Esophagus muscularis mucosa (tissue), 4 donors: ENCODE data around the gene FATE1. TPM values are rescaled to one million over a fixed set of nuclear protein-coding genes. Genes with fewer than 3 reads are reported as not detected.

Experiments used
- DNase-seq: peaks from one replicate; pipeline ENCODE4 v3.0.0-alpha.2; 2017; ENCODE audit errors: extremely low spot score
- H3K27ac ChIP-seq, 4 donors: fragments of 200-600 bp; sonication (generic); replicated peaks in 1 of 4; 1 replicate in 3 of 4; 2 replicates in 1 of 4; pipeline ENCODE4 v1.5.1; 2016 to 2019; ENCODE audit warnings: mild to moderate bottlenecking in 1 of 4
- H3K27me3 ChIP-seq, 4 donors: fragments of 200-600 bp; sonication (generic); one replicate each; pipeline versions ENCODE4 v1.5.1 to v1.6.0; 2016 to 2019
- H3K36me3 ChIP-seq, 4 donors: fragments of 200-600 bp; sonication (generic); one replicate each; pipeline ENCODE4 v1.5.1; 2016 to 2019
- H3K4me1 ChIP-seq, 4 donors: fragments of 200-600 bp; sonication (generic); one replicate each; pipeline ENCODE4 v1.5.1; 2016 to 2019
- H3K4me3 ChIP-seq, 4 donors: fragments of 200-600 bp; sonication (generic); 1 replicate in 2 of 4; 2 replicates in 2 of 4; pipeline ENCODE4 v1.5.1; 2016 to 2019; ENCODE audit warnings: mild to moderate bottlenecking in 4 of 4, moderate library complexity in 1 of 4
- H3K9me3 ChIP-seq, 4 donors: fragments of 200-600 bp; sonication (generic); 1 replicate in 3 of 4; 2 replicates in 1 of 4; pipeline ENCODE4 v1.5.1; 2016 to 2019
- CTCF ChIP-seq, 3 experiments: fragments of 200-600 bp in 2 of 3; fragments of 450-650 bp in 1 of 3; sonication (generic) in 2 of 3; IDR thresholded peaks; one replicate each; pipeline ENCODE4 v1.5.1; 2017 to 2019; ENCODE audit warnings: antibody characterized with exemption in 3 of 3, mild to moderate bottlenecking in 2 of 3, moderate library complexity in 1 of 3
- EP300 ChIP-seq: sonication (generic); formaldehyde crosslinking; IDR thresholded peaks from one replicate; pipeline ENCODE4 v1.6.1; 2017; ENCODE audit warnings: antibody characterized with exemption
- POLR2A ChIP-seq: fragments of 450-650 bp; IDR thresholded peaks from one replicate; pipeline ENCODE4 v1.6.1; 2017; ENCODE audit warnings: antibody characterized with exemption, moderate library complexity, mild to moderate bottlenecking, low read depth
- POLR2AphosphoS5 ChIP-seq, 2 donors: sonication (generic); formaldehyde crosslinking; IDR thresholded peaks; one replicate each; pipeline ENCODE4 v1.6.1; 2017; ENCODE audit warnings: antibody characterized with exemption in 2 of 2
- WGBS: methylation state at CpG from one replicate; pipeline ENCODE4 v1.1.5; 2018; 5-methylcytosine and 5-hydroxymethylcytosine counted together
- intact Hi-C: fragments of 100-400 bp; cut with DNase I; formaldehyde crosslinking; loops from one replicate; pipeline ENCODE4 v1.15.1; 2023
- total RNA-seq, 4 donors: library from RNA; depleted of rRNA; stranded (reverse); fragments of >200 nt; gene quantifications; one replicate each; pipeline versions ENCODE4 v1.1.0 to v1.2.1, GENCODE V29; 2016

FATE1 gene
- total RNA-seq, 4 donors from 2014 or later = not detected

- Histone ChIP-seq H3K9me3 (no peaks in the 10 kb centered on the region), H3K27ac (no peak overlapping the region), H3K4me3 (no peak overlapping the region), H3K36me3 (no peaks in the 10 kb centered on the region), H3K27me3 (no peaks in the 10 kb centered on the region), H3K4me1 (no peaks in the 10 kb centered on the region)
- TF ChIP-seq POLR2A (no peak), EP300 (no peak), POLR2AphosphoS5 (IDR thresholded peaks at IDR 0.05) (no peak), CTCF (IDR thresholded peaks at IDR 0.05) (no peak)
- DNase-seq = no peak
- intact Hi-C loops = no loop called here
- 51% methylated on average over 2 of the region's 2 CpGs for WGBS
Measured at GRCh38 chrX:151735219-151735618, 19.4 kb downstream of the FATE1 start.

- Histone ChIP-seq H3K4me3 (no peak overlapping the region), H3K36me3 (no peaks in the 10 kb centered on the region), H3K4me1 (no peaks in the 10 kb centered on the region), H3K27ac (no peak overlapping the region), H3K27me3 (no peaks in the 10 kb centered on the region), H3K9me3 (no peaks in the 10 kb centered on the region)
- 67% methylated on average over 1 of the region's 6 CpGs for WGBS
- intact Hi-C loops = no loop called here
- no peak for DNase-seq
- TF ChIP-seq CTCF (IDR thresholded peaks at IDR 0.05) (no peak), POLR2A (no peak), EP300 (no peak), POLR2AphosphoS5 (IDR thresholded peaks at IDR 0.05) (no peak)
Measured at GRCh38 chrX:151736685-151737084, 20.9 kb downstream of the FATE1 start.

GRCh38 chrX:151737494-151737893, 21.7 kb downstream of the FATE1 start:
- no peaks in the 10 kb centered on the region for H3K27me3 ChIP-seq
- no peaks in the 10 kb centered on the region for H3K36me3 ChIP-seq
- WGBS = 67% methylated on average over 4 of the region's 5 CpGs
- H3K4me3 ChIP-seq = no peak overlapping the region
- intact Hi-C loops = no loop called here
- TF ChIP-seq POLR2A (no peak), EP300 (no peak), POLR2AphosphoS5 (IDR thresholded peaks at IDR 0.05) (no peak), CTCF (IDR thresholded peaks at IDR 0.05) (no peak)
- H3K4me1 ChIP-seq = no peaks in the 10 kb centered on the region
- no peaks in the 10 kb centered on the region for H3K9me3 ChIP-seq
- no peak for DNase-seq
- no peak overlapping the region for H3K27ac ChIP-seq

GRCh38 chrX:151738751-151739150, 22.9 kb downstream of the FATE1 start:
- WGBS = 68% methylated on average over 6 of the region's 7 CpGs
- H3K4me3 ChIP-seq = no peak overlapping the region
- no peaks in the 10 kb centered on the region for H3K36me3 ChIP-seq
- no peaks in the 10 kb centered on the region for H3K27me3 ChIP-seq
- no peak overlapping the region for H3K27ac ChIP-seq
- intact Hi-C loops = no loop called here
- H3K9me3 ChIP-seq = no peaks in the 10 kb centered on the region
- DNase-seq = no peak
- H3K4me1 ChIP-seq = no peaks in the 10 kb centered on the region
- no peak for TF ChIP-seq POLR2AphosphoS5 (IDR thresholded peaks at IDR 0.05)
- TF ChIP-seq EP300 = no peak
- TF ChIP-seq POLR2A = no peak
- TF ChIP-seq CTCF (IDR thresholded peaks at IDR 0.05) = no peak

GRCh38 chrX:151741606-151742005, 25.8 kb downstream of the FATE1 start:
- Histone ChIP-seq H3K27ac (no peak overlapping the region), H3K9me3 (no peaks in the 10 kb centered on the region), H3K4me1 (no peaks in the 10 kb centered on the region), H3K4me3 (no peak overlapping the region), H3K27me3 (no peaks in the 10 kb centered on the region), H3K36me3 (no peaks in the 10 kb centered on the region)
- no peak for TF ChIP-seq POLR2A
- no peak for TF ChIP-seq EP300
- TF ChIP-seq POLR2AphosphoS5 (IDR thresholded peaks at IDR 0.05) = no peak
- TF ChIP-seq CTCF (IDR thresholded peaks at IDR 0.05) = no peak
- intact Hi-C loops = no loop called here
- 56% methylated on average over 4 of the region's 4 CpGs for WGBS
- DNase-seq = no peak
